CD4-positive, alpha-beta T cell treated with Interleukin-17A for 4 hours (primary cell): ENCODE measurements around the gene CCT4.
"Not testable (repeated sequence)": the region's sequence is repeated elsewhere in the genome, so short reads cannot be mapped to it uniquely, and the experiment has no call there.

Experiments
- DNase-seq: peaks from one replicate; pipeline ENCODE4 v3.0.0-alpha.2; 2020; ENCODE audit warnings: mixed read lengths

Gene CCT4, protein sequence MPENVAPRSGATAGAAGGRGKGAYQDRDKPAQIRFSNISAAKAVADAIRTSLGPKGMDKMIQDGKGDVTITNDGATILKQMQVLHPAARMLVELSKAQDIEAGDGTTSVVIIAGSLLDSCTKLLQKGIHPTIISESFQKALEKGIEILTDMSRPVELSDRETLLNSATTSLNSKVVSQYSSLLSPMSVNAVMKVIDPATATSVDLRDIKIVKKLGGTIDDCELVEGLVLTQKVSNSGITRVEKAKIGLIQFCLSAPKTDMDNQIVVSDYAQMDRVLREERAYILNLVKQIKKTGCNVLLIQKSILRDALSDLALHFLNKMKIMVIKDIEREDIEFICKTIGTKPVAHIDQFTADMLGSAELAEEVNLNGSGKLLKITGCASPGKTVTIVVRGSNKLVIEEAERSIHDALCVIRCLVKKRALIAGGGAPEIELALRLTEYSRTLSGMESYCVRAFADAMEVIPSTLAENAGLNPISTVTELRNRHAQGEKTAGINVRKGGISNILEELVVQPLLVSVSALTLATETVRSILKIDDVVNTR

DNA sequence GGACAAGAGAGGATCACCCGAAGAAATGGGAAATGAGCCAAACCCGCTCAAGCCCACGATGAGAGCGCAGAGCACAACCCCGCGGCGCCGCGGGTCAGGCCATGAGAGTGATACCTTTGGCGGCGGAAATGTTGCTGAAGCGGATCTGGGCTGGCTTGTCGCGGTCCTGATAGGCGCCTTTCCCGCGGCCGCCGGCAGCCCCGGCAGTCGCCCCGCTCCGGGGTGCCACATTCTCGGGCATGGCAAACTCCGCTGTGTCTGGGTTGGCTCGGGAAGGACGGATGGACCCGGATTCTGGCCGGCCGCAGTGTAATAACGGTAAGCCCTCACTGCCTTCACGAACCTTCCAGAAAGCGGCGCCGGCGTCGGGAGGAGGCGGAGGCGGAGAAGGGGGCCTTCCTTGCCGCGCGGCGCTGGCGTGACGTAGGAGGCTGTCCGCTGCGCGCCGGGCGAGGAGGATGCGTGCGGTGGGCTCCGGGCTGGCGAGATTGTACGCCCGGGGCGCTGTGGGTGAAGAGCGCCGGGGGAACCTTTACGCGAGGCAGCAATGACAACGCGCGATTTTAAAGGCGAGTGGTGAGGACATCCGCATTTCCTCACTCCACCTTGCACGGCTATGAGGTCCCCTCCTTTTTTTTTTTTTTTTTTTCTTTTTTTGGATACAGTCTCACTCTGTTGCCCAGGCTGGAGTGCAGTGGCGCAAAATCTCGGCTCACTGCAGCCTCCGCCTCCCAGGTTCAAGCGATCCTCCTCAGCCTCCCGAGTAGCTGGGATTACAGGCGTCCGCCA is at the start of gene CCT4:
TSS of gene CCT4 (minus strand) at position 390 of the 789 bp plus-strand sequence. CDS start at position 241, 149 bp downstream.
- peak; percentile 89 for DNase-seq

- DNase-seq, result no peak
Measured at GRCh38 chr2:61937886-61938285, 49.4 kb upstream of the CCT4 start.

GRCh38 chr2:61937098-61937497 is 48.6 kb upstream of the CCT4 start:
- DNase-seq, result no peak

DNA sequence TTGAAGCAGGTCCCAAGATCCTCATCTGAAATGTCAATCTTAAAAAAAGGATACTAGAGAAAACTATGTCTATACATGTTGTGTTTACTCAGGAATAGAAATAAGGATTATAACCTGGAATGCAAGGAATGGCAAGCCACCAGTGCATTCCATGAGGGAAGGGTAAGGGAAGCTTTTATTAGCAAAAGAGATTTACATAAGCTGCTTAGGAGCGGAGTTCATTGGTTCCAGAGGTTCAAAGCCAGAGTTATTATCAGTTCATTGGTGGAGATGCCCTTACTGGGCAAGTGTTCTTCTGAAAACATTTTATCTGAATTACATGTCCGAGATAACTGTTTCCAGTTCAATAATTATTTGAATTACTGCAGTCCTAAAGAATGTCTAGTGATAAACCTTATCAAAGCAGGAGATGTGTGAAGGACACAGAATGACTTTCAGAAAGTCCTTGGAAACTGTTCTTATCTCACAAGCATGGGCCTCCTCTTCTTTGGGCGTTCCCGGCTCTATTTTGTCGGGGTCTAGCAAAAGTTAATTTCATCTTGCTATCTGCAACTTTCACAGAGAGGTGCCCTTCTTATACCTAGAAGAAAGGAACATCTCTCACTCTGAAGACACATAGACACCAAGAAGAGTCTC is 40.5 kb upstream of the CCT4 start:
- DNase-seq, result no peak

DNA sequence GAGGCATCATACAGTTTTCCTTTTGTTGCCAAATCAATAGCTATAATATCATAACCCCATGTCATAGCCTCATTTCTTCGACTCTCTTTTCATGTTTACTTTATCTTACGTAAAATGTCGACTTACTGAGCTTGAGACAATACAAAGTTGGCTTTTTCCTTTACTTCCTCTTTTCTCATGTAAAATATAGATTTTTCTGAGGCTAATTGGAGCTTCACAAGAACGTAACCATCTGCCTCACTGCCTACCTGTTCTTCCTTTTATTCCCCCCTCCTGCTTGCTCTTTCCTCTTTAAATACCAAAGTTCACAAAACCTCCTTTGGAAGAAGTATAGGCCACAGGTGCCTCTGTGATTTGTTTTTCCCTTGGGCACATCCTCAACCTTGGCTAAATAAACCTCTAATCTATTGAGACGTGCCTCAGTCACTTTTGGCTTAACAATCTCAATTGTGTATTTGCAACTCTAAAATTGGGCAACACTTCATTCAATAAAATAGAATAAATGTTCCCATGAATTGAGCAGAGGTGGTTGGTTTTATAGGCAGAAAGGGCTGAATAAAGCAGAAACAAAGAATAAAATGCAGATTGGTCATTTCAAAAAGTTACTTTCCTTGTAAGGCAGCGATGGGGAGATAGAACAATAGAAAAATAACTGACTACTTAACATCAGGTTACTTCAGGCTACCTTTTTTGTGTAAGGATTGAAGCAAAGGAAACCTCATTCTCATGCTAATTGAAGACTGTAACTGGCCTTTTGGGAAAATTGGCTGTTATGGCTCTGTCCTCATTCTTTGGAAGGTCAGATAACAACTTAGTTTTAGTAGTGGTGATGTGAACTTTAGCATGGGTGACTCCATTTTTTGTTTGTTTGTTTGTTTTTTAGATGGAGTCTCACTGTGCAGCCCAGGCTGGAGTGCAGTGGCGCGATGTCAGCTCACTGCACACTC is 38.3 kb upstream of the CCT4 start:
- DNase-seq, result no peak

DNA sequence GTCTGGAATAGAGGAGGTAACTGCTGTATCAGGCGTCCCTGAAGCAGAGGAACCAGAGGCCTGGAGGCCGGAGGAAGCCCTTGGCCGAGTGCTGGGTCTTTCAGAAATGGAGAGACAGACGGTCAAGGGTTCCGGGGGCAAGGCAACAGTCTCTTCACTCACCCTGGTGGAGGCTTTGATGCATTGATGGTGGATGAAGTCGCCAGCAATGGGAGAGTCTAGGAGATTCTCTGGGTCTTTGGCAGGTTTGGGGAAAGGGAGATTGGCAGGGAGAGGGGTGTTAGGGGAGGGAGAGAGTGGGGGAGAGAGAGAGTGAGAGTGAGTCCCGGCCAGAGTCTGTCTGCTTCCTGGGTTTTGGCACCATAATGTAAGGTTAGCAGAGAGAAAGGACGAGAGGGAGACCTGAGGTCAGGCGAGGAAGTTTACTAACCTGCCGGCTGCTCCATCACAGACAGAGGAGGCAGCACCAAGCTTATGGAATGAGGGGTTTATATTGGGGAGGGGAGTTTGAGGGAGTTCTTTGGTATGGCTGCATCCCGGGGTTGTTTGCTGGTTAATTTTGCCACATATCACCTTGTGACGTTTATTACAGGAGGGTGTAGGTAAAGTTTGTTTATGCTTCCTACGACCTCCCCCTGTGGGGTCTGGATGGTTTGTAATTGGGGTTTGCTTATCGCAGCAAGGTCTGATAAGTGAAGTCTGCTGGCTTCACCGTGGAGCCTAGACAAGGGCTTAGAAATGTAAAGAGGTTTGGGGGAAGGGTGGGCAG is 36.6 kb upstream of the CCT4 start:
- DNase-seq, result no peak

- DNase-seq, result no peak
Measured at GRCh38 chr2:61922714-61923113, 34.3 kb upstream of the CCT4 start.

DNA sequence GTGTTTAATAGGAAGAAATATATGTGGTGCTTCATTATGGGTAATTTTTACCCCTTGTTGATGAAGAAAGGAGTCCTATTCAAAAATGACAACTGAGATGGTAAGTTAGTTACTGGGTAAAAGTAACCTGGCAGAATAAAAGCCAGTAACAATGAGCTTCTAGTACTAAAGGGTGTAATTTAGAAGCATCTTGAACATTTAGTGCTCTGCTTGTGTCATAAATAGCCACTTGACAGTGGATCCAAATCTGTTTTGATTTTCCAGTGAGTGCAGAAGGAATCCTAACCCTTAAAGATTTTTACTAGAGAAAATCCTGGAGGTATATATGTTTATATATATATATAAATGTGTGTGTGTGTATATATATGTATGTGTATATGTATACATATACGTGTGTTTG is 32.1 kb upstream of the CCT4 start:
- DNase-seq, result no peak

- DNase-seq, result not testable (repeated sequence)
Measured at GRCh38 chr2:61914794-61915193, 26.3 kb upstream of the CCT4 start.

DNA sequence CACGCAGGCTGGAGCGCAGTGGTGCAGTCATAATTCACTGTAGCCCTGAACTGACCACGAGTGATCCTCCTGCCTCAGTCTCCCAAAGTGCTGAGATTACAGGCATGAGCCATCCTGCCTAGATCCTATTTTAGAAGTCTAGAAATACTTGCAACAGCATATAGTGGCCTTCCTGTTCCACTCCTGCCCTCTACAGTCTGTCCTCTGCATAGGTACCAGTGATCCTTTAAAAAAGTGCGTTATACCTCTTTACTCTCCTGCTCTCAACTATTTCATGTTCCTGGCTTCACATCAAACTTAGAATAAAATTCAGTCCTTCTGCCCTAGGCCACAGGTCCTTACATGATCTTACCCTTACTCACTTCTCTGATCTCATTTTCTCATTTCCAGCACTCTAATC is 23.1 kb upstream of the CCT4 start:
- no peak for DNase-seq

GRCh38 chr2:61910603-61911002 is 22.1 kb upstream of the CCT4 start:
- DNase-seq, result no peak

DNA sequence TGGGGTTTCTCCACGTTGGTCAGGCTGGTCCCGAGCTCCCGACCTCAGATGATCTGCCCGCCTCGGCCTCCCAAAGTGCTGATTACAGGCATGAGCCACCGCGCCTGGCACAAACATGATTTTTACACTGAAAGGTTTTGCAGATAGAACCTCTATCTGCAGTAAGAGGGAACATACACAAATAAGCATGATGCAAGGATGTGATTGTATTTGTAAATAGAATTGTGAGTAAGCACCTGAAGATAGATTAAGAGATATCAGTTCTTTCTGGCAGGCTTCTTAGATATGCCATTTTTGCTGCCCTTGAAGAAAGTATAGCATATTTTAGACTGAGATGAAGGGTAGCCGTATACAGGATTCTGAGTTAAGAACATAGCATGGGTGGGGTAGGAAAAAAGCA is 20.7 kb upstream of the CCT4 start:
- DNase-seq, result no peak

DNA sequence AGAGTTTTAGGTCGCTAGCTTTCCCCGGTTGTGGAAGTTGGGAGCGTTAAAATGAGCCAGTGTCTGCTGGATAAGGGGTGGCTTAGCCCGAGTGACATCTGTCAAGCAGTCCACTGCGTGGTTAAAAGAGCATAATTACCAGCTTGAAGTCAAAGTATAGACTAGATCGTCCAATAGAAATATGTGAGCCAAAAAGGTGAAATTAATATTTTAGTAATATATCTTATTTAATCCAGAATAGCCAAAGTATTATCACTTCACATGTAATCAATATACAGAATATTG is 17.7 kb upstream of the CCT4 start:
- DNase-seq, result no peak

DNA sequence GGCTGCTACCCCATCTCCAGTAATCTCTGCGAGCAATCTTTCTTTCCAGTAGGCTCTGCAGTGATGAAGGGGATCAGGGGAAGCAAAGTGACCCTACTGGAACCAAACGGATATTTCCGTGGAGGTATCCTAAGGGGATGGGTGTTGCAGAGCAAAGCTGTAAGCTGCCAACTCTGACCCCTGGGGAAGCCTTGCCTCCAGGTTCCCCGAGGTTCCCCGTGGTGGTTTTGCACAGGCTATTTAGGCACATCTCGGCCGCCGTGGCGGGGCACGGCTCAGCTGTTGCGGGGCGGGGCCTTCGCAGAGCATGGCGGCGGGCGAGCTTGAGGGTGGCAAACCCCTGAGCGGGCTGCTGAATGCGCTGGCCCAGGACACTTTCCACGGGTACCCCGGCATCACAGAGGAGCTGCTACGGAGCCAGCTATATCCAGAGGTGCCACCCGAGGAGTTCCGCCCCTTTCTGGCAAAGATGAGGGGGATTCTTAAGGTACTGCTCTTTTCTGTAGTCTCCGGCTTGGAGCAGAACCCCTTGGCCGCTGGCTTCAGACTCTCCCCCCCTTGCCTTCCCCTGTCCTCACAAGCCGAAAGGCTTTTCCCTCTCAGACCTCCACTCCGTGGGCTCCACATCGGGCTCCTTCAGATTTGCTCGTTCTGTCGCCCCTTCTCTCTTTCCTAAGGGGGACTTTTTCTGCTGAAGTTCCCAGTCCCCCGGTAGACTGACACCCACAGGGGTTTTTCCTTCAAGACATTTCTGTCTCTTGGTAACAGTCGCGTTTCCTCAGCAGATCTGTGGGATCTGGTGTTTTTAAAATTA is 17.1 kb upstream of the CCT4 start, which contains the start of gene COMMD1:
TSS of gene COMMD1 (plus strand) at position 303 of the 814 bp plus-strand sequence. CDS start at position 308, 5 bp downstream.
- DNase-seq, result peak; percentile 84

GRCh38 chr2:61900281-61900680 is 11.8 kb upstream of the CCT4 start:
- no peak for DNase-seq

- peak; percentile 18 for DNase-seq
Measured at GRCh38 chr2:61898810-61899209, 10.4 kb upstream of the CCT4 start.

DNA sequence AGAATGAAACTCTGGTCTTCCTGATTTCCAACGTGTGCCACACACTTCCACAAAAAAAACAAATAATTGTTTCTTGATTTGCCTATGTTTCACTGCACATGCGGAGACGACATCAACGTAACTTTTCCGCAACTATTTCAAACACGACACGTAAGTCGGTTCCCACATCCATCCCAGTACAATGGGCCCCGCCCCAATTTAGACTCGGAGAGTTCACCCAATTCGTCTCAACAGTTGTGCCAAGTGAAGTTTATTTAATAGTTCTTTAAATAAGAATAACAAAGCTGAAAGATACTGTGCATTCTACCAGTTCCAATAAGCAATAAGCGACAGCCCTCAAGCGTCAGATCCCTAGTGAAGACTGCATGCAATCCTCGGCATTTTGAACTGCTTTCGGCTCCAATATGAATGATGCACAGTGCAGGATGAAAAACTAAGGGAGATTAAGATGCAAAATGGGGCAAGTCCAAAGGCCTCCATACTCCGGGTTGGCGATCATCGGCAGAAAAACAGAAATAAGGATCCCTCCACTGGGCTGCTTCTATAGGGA is 664 bp downstream of the CCT4 start:
- DNase-seq, result peak; percentile 10

DNA sequence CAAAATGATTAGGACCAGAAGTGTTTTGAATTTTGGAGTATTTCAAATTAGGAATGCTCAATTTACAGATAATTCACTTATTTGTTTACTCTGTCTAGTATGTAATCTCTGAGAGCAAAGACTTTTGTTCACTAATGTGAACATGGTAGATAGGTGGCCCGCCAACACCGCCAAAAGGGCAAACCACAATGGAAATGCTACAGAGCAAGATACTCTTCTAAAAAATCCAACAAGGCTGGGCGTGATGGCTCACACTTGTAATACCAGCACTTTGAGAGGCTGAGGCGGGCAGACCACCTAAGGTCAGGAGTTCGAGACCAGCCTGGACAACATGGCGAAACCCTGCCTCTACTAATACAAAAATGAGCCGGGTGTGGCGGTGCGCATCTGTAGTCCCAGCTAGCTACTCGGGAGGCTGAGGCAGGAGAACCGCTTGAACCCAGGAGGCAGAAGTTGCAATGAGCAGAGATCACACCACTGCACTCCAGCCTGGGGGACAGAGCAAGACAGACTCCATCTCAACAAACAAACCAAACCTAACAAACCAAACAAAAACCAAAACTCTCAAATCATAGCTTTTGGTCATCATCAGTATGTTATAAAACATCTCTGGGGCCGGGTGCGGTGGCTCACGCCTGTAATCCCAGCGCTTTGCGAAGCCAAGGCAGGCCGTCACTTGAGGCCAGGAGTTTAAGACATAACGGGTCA is 2.4 kb downstream of the CCT4 start:
- DNase-seq, result no peak

DNA sequence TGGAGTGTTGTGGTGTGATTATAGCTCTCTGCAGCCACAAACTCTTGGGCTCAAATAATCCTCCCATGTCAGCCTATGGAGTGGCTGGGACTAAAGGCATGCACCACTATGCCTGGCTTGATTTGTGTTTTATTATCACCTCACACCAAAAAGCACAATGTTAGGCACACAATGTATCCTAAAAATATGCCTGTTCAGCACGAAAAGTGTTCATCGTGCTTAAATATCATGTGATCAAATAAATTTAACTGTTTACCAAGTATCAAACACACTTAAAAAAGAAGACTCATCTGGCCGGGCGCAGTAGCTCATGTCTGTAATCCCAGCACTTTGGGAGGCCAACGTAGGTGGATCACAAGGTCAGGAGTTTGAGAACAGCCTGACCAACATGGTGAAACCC is 5.6 kb downstream of the CCT4 start:
- DNase-seq, result no peak

GRCh38 chr2:61879351-61879750 is 9.1 kb downstream of the CCT4 start:
- DNase-seq, result not testable (repeated sequence)
